T-helper 9 cell (primary cell): Measurements from ENCODE around the gene DIAPH1.

ENCODE experiments used
- DNase-seq: peaks from one replicate; pipeline ENCODE4 v3.0.0-alpha.2; 2020

The DIAPH1 gene

DNA sequence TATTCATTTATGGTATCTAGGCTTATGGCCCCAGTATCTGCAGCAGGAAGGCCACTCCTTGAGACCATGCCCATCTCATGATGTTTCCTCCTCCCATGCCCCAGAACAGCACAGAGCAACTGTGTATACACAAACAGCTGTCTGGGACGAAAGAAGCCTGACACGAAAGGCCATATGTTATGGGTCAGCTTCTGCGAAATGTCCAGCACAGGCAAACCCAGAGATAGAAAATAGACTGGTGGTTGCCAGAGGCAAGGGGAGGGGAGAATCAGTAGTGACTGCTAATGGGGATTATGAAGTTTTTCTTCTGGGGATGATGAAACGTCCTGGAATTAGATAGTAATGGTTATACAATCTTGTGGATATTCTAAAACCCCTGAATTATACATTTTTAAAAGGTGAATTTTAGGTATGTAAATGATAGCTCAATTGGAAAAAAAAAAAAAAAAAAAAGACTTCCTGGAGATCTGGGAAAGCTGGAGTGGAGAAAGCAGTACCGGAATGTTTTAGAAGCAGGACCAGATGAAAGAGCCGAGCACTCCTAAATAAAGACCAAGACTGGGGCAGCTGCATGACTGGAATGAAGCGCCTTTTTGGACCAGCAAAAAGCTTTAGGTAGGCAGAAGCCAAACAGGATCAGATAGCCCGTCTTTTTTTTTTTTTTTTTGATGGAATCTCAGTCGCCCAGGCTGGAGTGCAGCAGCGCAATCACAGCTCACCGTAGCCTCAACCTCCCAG, 100.8 kb downstream of the DIAPH1 start:
- DNase-seq: no peak

DNA sequence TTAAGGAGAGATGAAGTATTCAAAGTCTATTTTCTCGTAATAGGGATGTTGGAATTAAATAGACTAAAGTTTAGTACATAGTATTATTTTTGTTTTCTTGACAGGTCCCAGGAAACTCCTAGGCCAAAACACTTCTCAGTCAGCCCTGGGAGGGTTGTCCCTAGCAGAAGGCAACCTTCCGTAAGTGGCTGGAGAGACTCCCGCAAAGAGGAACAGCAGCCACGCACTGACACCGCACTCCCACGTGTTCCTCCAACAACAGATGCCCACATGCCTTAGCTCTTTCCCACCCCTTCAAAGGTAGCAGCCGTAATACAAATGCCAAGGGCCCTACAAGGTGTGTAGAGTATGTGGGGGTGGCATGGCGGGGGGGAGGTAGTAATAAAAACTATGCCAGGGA, 101.5 kb downstream of the DIAPH1 start:
- DNase-seq: no peak

DNA sequence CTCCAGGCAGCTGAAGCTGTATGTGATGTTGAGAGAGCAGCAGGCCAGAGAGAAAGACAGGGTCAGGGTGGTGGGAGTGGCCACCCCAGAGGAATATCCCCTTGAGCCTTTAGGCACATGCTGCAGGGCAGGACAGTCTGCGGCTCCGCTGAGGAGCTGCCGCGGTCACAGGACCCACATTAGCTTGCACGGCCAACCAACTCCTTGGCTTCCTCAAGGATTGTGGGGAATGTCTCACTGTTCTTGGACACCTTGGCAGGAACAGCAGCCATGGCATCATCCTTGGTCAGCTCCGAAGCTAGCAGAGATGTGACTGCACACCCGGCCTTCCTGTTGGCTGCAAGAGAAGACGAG, 102.2 kb downstream of the DIAPH1 start:
- no peak for DNase-seq

DNA sequence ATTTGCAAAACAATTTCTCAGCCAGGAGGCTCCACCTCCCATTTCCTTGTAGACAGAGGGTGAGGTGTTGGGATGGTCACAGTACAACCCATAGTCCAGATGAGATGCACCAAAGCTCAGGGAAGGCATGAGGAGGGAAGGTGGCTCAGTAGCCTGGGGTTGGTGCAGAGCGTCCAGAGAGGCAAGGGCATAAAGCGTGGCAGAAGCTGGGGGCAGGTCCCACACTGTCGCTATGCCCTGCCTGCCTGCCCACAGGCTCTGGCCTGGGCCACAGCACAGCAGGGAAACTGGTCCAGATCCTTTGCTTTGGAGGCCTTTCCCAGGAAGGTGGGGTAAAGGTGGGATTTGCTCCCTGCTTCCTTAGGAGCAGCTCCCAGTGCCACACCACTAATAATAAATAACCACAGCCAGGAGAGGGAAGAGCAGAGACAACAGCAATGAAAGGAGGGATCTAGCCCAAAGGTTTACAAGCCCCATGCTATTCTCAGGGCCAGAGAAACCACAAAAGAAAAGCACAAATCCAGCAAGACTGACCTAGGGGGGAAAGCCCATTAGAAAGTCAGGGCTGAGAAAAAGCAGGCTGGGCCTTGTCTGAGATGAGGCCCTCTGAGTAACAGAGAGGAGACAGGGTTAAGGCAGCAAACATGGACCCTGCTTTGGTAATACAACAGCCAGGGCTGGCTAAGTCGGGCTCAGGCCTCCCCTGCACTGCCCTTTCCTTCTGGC, 102.7 kb downstream of the DIAPH1 start:
- DNase-seq: no peak

DNA sequence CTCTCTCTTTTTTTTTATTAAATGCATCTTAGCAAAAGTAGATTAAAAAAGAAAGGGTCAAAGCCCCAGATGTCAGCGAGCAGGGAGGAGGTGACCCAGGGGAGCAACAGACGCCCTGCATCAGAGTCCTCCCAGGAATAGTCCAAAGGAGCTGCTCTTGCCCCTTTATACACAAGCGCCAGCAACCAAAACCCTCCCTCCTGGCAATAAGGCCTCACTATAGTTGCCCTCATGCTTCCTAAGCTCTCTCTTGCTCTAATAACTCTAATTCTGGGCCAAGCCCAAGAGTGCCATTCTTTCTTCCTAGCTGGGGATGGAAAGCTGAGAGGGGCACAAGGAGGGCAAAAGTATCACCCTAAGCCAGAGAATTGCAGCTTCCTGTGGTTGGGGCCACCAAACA, 103.7 kb downstream of the DIAPH1 start:
- no peak for DNase-seq

DNA sequence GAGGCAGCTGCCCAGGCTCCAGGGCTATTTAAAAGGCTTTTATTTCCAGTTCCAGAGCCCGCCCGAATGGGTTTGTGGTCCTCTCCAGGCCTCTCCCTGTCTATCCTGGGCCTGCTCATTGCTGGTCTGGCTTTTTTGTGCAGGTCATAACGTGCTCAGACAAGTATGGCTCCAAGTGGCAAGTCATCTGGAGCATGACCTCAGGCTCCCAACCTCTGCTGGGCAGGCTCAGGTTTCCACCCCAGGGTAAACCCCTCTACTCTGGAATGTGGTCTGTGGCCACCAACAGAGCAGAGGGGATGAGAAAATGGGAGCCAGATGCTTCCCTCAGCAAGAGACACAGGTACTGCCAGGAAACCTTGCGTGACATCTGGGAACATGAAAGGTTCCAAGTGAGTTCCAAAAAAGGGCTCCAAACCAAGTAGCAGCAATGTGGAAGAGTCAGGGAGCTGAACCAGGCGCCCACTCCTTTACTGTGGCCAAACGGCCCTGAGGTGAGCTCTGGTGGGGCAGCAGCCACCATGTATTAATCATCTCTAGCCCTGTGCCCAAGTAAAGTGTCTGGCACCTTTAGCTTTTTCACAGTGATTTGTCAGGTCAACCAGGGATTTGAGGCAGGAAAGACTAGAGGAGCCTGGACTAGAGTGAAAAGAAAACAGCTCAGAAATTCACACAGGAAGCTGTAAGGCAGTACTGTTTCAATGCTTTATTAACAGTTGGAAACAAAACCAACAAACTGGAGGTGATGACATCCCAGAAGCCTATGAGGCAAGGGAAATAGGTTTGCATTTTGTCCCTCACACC, 104.3 kb downstream of the DIAPH1 start:
- no peak for DNase-seq

DNA sequence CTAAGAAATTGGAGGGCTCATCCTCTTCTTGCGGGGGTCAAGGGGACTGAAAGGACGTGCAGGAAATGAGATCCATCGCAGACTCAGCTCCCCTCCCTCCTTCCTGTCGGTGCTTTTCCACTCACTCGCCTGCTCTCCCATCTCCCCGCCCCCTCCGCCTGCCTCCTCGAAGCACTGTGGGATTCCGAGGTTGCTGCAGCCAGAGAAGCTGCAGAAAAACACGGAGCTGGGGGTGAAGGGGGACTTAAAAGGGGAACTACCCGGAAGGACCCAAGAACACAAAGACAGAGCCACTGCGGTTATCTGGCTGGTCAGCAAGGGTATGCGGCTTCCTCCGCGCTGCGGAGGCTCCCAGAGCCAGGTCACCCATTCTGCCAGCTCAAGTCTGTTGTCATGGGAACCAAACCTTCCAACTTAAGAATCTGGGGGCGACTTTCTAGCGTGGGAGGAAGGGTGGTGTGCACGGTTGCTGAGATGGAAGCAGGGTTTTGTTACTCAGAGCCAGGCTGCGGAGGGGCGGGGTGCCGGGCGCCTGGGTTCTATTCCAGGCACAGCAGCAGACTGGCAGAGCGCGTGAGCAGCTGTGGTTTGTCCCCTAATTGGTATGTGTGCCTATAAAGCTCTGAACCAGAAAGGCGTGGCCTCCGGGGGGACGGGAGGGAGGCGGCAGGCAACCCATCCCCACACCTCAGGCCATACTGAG, 105.0 kb downstream of the DIAPH1 start:
- DNase-seq: peak; percentile 11

DNA sequence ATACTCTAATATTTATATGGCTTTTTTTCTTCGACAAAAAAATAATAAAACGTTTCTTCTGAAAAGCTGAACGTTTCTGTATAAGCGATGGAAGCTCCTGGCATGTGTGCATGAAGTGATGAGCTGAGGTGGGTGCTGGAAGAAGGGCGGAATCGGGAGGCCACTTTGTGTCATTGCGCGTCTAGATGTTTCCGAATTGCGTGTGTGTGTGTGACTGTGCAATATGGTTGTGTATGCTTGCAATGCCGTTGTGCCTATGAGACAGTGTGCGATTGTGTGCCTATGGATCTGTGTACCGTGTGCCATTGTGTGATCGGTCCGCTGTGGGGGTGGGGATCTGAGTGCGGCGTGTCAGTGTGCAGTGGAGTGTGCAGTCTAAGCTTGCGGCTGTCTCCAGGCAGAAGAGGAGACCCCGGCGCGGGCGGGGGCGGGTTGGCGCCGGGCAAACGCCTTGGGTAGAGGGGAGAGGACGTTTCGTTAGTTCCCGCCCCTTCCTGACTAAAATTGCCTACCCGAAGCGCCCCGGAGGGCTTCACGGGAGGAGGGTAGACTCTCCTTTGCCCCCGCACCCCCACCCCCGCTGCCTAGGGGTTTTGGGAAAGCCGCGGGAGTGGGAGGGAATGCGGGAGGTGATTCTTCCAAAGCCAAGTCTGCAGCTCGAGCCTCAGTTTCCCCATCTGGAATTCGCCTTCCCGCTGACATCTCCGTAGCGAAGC, 105.7 kb downstream of the DIAPH1 start:
- peak; percentile 8 for DNase-seq

DNA sequence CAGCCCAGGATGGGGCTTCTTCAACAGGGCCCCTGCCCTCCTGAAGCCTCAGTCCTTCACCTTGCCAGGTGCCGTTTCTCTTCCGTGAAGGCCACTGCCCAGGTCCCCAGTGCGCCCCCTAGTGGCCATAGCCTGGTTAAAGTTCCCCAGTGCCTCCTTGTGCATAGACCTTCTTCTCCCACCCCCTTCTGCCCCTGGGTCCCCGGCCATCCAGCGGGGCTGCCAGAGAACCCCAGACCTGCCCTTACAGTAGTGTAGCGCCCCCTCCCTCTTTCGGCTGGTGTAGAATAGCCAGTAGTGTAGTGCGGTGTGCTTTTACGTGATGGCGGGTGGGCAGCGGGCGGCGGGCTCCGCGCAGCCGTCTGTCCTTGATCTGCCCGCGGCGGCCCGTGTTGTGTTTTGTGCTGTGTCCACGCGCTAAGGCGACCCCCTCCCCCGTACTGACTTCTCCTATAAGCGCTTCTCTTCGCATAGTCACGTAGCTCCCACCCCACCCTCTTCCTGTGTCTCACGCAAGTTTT, 106.3 kb downstream of the DIAPH1 start:
- DNase-seq: peak; percentile 89

DNA sequence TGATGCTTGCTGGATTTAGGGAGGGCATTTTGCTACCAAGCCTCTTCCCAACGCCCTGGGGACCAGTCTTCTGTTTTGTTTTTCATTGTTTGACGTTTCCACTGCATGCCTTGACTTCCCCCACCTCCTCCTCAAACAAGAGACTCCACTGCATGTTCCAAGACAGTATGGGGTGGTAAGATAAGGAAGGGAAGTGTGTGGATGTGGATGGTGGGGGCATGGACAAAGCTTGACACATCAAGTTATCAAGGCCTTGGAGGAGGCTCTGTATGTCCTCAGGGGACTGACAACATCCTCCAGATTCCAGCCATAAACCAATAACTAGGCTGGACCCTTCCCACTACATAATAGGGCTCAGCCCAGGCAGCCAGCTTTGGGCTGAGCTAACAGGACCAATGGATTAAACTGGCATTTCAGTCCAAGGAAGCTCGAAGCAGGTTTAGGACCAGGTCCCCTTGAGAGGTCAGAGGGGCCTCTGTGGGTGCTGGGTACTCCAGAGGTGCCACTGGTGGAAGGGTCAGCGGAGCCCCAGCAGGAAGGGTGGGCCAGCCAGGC, 107.0 kb downstream of the DIAPH1 start:
- DNase-seq: no peak

DNA sequence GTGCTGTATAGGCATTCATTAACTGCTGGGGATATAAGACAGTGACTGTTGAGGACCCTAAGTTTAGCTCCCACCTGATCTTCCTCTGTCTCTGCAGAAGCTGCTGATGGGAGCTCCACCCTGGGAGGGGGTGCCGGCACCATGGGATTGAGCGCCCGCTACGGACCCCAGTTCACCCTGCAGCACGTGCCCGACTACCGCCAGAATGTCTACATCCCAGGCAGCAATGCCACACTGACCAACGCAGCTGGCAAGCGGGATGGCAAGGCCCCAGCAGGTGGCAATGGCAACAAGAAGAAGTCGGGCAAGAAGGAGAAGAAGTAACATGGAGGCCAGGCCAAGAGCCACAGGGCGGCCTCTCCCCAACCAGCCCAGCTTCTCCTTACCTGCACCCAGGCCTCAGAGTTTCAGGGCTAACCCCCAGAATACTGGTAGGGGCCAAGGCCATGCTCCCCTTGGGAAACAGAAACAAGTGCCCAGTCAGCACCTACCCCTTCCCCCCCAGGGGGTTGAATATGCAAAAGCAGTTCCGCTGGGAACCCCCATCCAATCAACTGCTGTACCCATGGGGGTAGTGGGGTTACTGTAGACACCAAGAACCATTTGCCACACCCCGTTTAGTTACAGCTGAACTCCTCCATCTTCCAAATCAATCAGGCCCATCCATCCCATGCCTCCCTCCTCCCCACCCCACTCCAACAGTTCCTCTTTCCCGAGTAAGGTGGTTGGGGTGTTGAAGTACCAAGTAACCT, 107.8 kb downstream of the DIAPH1 start:
- no peak for DNase-seq

DNA sequence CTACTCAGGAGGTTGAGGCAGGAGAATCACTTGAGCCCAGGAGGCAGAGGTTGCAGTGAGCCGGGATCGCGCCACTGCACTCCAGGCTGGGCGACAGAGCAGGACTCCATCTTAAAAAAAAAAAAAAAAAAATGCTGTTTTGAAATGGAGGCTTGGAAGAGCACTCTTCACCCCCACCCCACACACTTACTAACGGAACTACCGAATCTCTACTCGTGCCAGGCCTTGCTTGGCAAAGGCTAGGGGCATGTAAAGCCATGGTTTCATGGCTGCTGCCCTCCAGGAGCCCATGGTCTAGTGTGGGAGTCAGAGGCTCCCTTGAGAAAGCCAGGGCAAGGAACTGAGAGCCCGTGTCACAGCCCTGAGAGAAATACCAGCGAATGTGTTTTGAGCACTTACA, 108.6 kb downstream of the DIAPH1 start:
- no peak for DNase-seq

DNA sequence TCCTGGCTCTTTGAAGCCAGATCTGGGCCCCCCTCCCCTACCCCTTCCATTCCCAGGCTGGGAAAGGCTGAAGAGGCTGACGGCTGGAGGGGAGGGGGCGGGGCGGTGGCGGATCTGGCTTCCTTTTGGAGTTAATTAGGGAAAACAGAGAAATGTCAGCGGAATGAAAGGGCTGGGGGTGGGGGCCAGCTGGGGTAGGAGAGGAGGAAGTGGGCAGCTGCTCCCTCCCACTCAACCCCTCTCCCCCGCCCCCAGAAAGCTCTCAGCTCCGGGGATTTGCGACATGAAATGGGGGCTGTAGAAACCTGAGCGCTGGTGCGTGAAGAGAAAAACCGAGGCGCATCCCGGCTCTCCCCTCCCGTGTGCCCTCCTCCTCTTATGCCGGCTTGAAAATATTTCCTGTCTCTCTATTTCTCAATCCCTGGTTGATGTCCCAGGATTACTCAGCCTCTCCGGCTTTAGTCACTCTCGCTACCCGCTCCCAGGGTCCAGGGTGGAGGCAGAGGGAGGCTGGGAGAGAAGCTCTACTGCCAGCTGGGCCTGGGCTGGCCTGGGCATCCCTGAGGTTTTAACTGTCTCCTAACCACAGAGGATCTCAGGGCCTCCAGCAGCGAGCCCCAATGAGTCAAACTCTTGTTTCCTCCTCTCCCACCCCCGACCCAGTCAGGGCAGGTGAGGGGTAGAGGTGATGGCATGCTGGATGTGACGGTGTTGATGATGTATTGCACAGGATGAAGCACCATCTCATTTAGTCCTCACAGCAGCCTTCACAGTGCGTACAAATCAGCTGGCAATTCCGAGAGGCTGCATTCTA, 109.8 kb downstream of the DIAPH1 start:
- no peak for DNase-seq

DNA sequence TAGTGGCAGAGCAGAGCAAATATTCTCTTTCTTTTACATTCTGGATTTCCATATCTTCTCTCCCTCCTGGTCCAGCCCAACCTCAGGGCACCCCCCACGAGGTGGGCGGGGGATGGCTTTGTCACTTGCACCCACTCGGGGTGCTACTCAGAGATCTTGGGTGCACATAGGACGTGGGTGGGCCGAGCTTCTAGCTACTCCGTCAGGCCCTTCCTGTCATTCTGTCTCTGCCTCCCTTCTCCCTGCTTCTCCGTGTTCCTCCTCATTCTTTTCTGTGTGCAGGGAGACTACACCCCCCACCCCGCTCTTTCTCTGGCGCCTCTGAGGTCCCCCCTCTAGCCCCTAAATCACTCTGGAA, 110.4 kb downstream of the DIAPH1 start:
- DNase-seq: no peak

DNA sequence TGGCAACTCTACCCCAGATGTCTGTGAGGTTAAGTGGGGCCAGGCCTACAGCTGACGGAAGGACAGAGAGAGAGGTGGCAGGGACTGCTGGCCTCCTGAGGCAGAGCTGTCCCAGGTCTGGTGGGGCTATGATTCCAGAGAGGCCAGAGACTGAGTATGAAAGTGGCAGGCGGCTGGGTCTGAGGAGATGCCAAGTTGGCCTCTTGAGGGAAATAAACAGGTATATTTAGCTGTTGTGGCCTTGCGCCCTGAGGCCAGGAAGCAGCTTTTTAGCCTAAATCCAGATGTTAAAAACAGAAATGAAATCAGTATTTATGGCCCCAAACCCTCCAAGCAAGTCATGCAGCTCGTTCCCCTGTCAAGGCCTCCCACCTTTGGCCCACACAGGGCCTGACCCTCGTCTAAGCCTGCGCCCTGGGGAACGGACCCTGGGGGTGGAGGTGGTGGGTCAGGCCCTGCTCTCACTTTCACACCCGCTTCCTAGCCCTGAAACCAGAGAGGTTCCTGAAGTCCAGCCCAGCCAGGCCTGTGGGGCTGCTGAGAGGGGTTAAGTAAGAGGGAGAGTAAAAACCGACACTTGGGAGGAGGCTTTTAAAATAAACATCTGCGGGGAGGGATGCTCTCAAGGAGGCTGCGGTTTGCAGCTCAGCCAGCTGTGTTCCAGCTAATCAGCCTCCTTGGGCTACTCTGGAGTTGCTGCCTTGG, 111.3 kb downstream of the DIAPH1 start:
- no peak for DNase-seq

DNA sequence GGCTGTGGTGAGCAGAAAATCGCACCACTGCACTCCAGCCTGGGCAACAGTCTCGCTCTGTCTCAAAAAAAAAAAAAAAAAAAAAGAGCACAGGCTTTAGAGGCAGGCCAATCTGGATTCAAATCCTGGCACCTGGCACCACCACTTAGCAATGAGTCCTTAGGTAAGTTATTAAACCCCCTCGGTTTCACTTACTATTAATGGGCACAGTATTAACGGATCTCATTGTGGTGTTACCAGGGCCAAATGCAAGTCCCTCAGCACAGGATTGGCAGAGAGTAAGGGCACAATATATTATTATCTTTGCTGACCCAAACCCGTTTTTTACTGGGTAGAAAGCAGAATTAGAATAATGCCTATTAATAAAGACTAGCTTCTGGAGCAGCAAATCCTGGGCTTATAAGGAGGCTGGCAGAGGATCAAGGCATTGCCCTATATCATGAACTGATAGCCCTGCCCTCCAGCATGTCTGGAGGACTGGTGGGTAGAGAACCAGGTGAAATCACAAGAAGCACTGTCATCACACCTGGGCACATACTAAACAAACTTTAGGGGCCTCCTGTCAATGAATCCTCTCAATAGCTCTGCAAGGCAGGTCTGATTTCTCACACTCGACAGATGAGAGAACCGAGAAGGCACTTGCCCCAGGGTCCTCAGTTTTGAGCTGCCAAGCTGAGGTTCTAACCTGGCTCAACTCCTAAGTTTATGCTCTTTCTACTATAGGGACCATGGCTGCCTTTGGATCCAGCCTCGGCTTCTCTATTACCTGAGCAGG, 112.2 kb downstream of the DIAPH1 start:
- DNase-seq: no peak

DNA sequence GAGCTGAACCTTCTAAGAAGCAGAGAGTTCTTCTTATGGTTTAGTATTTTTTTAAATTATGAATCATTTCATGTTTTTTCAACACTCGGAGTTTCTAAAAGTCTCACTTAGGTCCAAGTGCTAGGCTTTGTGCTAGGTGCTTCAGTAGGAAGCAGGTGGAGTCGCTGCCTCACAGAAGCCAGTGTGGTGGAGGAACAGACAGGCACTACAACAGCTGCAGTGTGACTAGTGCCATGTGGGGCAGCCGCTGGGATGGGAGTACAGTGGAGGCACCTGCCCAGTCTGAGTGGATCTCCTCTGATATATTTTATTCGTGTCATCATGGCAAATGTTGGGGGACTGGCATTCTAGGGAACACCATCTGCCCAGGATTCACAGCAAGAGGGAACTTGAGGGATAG, 114.6 kb downstream of the DIAPH1 start:
- no peak for DNase-seq

DNA sequence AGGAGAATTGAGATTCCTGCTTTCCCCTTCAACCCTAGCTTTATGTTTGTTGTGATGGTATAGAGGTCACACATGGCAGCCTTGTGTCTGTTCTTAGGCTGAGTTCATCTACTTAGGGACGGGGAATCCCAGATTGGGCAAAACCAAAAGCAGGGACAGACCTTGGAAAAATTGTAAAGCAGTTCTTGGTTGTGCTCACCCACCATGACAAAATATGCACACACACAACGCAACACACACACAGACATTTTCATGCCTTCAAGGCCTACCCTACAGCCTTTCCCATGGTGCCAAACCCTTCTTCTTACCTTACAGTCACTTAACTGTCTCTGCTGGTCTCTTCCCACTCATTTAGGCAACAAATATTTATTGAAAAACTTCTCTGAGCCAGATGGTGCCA, 115.1 kb downstream of the DIAPH1 start:
- no peak for DNase-seq

DNA sequence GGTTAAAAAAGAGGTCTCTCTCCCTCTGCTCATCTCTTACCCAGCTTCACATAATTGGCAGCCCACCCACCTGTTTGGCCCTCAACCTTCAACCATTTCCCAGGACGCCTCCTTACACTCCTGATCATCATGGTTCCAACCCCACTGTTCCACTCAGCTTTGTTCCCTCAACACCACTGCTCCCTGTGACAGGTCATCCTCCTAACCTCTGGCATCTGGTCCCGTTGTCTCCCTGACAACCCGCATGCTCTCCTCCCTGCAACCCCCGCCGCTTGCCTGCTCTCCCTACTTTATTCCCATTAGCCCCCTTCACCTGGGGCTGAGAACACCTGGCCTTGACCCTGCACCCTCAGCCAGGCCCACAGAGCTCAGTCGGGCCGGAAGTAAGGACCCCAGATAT, 117.0 kb downstream of the DIAPH1 start:
- no peak for DNase-seq
